HT-29 (cell line): ENCODE measurements around the gene LYSMD3. TPM values are rescaled to one million over a fixed set of nuclear protein-coding genes. Genes with fewer than 3 reads are reported as not detected.
A peak's percentile ranks its signal among the peaks of the same experiment; 100 is the strongest.
"Not testable (repeated sequence)": the region's sequence is repeated elsewhere in the genome, so short reads cannot be mapped to it uniquely, and the experiment has no call there.

Source experiments
- DNase-seq: peaks from one replicate; pipeline ENCODE4 v3.0.0-alpha.2; 2015; ENCODE audit warnings: low spot score
- total RNA-seq: library from RNA; depleted of rRNA; stranded (reverse); fragments of >200 nt; shearing (Covaris generic); gene quantifications from 2 replicates; pipeline ENCODE4 v1.2.3, GENCODE V29; 2014; rRNA removed

The LYSMD3 gene
- 1.8 and 2.8 TPM in 2 replicates for total RNA-seq

DNA sequence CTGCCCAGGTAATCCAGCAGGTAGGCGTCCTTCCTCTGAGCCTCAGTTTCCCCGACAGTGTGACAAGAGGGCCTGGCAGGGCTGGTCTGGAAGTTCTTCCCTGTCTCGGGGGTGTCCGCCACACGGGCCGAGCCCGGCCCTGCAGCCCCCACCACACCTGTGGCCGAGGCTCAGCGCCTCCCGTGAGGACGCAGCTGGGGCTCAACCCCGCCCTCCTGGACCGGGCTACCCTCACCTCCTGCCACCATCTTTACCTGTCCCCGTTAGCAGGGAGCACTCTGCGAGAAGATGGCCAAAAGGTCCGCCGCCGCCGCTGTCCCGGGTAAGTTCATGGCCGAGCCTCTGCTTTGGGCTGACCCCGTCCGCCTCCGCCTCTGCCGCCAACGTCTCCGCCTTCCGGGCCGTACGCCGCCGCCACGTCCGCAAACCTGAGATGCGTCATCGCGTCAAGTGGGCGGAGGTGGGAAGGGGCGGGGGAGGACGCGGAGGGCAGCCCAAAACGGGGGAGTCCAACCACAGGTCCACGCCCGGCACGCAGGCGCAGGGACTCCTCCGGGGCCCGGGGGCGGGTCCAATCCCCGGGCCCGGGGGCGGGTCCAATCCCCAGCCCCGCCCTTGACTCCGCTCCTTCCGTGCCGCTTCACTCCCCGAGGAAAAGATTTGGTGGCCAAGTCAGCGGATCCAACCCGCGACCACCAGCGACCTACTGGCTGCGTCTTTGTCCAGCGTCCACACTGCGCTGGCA lies at the start of gene LYSMD3:
LYSMD3 (minus strand) TSS at position 391 of the 745 bp plus-strand sequence. CDS start 4,295 bp downstream, outside the sequence.
- peak; percentile 93 for DNase-seq

DNA sequence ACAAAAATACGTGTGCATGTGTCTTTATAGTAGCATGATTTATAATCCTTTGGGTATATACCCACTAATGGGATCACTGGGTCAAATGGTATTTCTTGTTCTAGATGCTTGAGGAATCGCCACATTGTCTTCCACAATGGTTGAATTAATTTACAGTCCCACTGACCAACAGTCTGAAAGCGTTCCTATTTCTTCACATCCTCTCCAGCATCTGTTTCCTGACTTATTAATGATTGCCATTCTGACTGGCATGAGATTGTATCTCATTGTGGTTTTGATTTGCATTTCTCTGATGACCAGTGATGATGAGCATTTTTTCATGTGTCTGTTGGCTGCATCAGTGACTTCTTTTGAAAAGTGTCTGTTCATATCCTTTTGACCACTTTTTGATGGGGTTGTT lies 47.2 kb upstream of the LYSMD3 start:
- not testable (repeated sequence) for DNase-seq

GRCh38 chr5:90575712-90576111 lies 46.3 kb upstream of the LYSMD3 start:
- DNase-seq, result no peak

GRCh38 chr5:90571147-90571773 lies 41.9 kb upstream of the LYSMD3 start:
- DNase-seq, result no peak

DNA sequence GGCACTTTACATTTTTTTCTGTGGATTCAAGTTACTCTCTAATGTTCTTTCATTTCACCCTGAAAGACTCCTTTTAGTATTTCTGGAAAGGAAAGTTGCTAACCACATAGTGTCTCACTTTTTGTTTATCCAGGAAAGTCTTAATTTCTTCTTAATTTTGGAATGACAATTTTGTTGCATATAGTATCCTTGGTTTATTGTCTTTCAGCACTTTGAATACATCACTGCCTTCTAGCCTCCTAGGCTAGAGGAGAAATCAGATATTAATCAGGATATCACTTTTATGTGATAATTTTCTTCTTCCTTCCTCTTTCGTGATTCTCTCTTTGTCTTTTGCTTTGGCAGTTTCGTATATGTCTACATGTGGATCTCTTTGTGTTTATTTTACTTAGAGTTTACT lies 40.6 kb upstream of the LYSMD3 start:
- no peak for DNase-seq

DNA sequence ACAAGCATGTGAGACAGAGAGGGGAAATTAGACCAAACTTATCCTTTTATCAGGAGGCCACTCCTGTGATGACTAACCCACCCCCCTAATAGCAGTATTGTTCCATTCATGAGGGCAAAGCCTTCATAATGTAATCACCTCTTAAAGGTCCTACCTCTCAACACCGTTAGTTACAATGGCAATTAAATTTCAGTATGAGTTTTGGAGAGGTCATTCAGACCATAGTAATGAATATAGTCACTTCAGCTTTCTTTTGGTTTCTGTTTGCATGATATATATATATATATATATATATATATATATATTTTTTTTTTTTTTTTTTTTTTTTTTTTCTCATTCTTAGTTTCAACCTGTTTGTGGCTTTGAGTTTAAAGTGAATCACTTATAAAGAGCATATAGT lies 39.7 kb upstream of the LYSMD3 start:
- no peak for DNase-seq

GRCh38 chr5:90565491-90565890 lies 36.1 kb upstream of the LYSMD3 start:
- no peak for DNase-seq

GRCh38 chr5:90563108-90563507 lies 33.7 kb upstream of the LYSMD3 start:
- no peak for DNase-seq

DNA sequence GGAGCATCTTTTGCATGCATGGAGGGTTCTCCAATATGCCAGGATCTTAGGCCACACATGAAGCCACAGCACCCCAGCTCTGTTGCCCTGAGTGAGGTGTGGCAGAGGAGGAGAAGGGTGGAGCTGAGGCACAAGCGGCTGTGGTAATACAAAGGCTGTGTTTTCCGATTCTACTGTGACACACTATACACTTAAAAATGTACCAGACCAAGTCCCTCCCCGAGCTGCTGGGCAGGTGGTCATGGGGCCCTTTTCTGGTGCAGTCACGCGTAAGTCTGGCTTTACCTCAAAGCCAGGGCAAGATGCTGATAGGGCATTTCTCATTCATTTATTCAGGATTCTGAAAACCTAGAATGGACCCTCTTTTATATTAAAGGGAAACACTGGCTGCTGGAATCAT lies 33.0 kb upstream of the LYSMD3 start:
- DNase-seq, result no peak

DNA sequence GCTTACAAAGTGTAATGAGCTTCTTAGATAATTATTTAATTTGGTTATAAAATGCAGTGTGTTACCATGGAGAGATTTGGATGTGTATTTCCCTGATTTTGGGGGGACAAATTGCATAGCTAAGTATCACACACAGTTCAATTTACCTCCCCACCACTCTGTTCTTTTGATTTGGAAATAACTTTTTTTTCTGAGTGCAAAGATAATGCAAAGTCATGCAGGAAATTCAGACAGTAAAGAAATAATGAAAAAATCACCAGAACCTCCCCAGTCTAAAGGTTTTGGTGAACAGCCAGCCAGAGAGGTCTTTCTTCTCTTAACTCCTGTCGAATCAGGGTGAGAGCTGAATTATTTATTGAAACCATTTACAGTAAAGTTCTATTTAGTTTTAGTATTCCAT lies 32.4 kb upstream of the LYSMD3 start:
- no peak for DNase-seq

DNA sequence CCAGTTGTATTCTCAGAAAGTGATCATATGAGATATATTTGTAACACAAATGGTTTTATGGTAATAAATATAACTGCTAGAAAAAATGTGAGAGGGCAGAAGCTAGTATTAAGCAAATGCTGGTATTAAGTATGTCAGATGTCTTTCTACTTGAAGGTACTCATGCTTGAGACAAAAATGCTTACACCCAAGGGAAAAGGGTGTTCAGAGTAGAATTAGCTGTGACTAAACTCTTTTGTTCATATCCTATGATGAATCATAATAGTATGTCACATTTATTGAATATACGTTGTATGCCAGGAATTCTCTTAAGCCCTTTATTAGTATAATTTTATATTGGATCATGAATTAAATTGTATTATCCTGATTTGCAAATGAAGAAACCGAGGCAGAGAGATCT lies 31.4 kb upstream of the LYSMD3 start:
- DNase-seq, result no peak

- no peak for DNase-seq
These were observed 29.2 kb upstream of the LYSMD3 start, which contains the start of gene ADGRV1 for GRCh38 chr5:90558344-90559192. Gene ADGRV1 (plus strand): TSS chr5:90558797. CDS start chr5:90558896, 99 bp downstream.

- DNase-seq, result no peak
These were observed 28.5 kb upstream of the LYSMD3 start for GRCh38 chr5:90557871-90558270.

DNA sequence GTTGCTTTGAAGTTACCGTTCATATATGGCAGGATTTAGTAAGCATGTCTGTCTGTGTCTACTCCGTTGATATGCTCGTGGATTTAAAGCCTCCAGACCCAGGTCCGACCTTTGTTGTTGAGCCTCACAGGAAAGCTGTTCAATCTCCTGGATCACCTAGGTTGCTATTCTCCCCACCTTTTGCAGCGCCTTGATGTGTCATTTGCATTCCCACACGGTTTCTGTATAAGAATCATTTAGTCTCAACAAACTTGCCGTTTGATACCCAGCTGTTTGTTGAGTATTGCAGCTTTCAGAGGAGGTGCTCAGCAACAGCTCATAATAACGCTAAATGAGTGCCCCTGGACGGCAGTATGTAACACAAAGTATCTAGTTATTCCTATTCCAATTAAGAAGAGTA lies 28.0 kb upstream of the LYSMD3 start:
- DNase-seq, result no peak

- no peak for DNase-seq
These were observed 26.3 kb upstream of the LYSMD3 start for GRCh38 chr5:90555666-90556065.

DNA sequence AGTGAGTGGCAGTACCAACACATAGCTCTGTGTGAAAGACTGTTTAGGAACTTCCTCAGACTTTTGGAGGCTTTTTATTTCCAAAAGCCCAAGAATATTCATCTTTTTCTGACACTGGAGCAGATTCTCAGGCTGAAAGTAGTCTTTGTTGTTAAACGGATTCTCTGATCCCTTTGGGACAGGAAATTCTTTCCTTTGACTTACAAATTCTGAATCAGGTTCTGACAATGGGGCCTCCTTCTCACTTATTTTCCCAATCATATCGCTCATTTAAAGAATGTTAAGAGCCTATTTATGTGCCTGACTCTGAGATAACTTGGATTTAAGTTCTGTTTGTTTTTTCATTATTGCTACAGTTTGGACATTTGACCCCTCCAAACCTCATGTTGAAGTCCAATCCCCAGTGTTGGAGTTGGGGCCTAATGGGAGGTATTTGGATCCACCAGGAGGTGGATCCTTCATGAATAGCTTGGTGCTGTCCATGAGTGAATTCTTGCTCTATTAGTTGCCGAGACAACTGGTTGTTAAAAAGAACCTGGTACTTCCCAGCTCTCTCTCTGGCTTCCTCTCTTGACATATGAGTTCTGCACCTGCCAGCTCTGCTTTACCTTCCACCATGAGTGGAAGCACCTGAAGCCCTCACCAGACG lies 25.1 kb upstream of the LYSMD3 start:
- no peak for DNase-seq

GRCh38 chr5:90553711-90554110 lies 24.3 kb upstream of the LYSMD3 start:
- DNase-seq, result no peak

DNA sequence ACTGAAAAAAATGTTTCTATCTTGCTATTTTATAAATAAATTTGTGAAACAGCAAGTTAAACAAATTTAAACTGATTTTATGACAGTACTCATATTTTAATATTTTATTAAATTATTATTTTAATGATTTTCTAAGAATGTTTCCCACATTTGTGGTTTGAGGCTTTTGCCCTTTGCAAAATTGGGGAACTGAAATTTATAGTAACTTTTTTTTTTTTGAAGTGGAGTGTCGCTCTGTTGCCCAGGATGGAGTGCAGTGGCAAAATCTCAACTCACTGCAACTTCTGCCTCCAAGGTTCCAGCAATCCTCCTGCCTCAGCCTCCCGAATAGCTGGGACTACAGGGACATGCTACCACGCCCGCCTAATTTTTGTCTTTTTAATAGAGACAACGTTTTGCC lies 22.0 kb upstream of the LYSMD3 start:
- DNase-seq, result no peak

DNA sequence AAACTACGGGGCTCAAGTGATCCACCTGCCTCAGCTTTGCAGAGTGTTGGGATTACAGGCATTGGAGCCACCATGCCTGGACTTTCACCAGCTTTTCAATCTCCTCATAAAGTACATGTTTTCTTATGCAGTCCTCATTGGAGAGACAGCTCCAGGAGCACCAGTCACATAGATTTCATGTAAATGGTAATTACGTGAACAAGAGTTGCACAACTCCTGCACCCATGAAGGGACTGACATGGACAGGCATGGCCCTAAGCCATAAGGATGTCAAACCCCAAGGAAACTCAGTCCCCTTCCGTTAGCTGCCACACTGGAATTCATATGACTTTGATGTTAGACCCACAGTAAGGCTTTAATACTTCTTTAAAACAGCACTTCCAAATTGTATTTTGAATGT lies 21.6 kb upstream of the LYSMD3 start:
- DNase-seq, result no peak

DNA sequence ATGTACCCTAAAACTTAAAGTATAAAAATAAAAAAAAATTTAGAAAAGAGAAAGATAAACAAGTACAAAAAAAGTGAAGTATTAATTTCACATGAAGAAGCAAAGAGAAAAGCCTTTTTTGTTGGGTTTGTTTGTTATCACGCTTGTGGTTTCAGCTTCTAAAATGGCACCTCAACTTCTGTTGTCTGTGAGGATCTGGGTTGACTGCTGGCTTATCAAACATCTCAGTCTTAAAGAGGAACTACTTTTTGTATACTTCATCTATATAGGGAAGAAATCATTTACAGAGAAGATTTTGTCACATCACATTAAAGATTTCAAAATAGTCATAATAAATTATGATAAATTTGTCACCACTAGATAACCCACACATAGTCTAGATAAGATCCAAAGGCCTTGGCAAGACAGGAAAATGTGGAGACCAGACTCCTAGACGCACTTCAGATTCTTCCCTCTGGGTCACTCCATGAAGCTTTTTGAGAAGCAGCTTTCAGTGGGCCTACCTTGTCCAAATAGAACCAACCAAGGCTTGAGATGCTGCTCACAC lies 20.4 kb upstream of the LYSMD3 start:
- DNase-seq, result peak; percentile 5

DNA sequence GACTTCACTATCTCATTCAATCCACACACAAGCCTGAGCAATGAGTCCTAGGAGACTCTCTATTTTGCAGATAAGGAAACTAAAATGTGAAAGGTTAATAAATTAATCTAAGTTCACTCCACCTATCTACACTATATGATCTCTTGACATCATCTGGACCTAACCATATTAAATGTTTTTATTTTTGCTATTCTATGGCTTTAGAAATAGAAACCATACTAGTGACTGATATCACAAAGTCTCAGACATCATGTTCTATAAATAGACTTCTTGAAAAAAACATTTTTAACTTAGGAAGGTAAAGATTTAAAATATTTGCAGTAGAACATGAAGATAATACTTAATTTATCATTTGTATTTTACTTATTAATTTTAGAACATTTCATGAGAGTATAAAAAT lies 19.8 kb upstream of the LYSMD3 start:
- DNase-seq, result no peak
